HG02642 (cell line): Measurements from ENCODE around the gene ACTR6.
A peak's percentile ranks its signal among the peaks of the same experiment; 100 is the strongest.
"Not testable (repeated sequence)": the region's sequence is repeated elsewhere in the genome, so short reads cannot be mapped to it uniquely, and the experiment has no call there.

Experiments
- ATAC-seq: cut with Tn5 transposase; IDR thresholded peaks from one replicate; pipeline ENCODE4 v1.9.1; 2021; ENCODE audit warnings: mild to moderate bottlenecking; ENCODE audit not compliant: unreplicated experiment, poor library complexity

The ACTR6 gene

GRCh38 chr12:100265107-100265506 lies 64.5 kb downstream of the ACTR6 start:
- not testable (repeated sequence) for ATAC-seq

DNA sequence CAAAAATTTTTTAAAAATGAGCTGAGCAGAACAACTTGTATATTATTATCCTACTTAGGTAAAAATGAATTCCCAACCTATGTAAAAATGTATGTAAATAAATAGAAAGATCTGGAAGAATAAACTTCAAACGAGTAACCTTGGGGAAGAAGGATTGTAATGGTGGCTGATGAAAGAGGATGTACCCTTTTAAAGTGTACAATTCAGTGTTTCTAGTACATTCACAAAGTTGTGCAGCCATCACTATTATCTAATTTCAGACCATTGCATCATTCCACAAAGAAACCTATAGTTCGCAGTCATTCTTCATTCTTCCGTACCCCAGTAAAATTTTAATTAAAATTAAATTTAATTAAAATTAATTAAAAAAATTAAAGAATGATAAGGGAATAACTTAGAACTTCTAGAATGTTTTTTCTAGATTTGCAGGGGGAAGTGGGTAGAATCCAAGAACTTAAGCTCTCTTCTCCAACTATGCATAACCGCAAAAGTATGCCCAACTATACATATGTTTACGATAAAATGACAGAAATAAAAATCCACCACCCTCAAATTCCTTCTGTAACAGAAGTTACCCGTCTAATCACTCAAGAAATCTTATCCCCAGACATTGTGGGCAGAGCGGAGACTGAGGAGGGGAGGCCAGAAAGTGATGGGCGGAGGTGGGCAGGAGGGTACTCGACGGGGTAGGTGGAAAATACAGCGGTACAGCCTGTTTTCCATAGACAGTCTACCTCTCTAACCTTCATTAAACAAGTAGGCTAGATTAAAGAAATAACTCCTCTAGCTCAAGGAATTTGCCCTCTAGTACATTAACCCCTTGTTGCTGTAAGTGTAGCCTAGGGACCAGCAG lies 65.3 kb downstream of the ACTR6 start:
- ATAC-seq = peak; percentile 6

DNA sequence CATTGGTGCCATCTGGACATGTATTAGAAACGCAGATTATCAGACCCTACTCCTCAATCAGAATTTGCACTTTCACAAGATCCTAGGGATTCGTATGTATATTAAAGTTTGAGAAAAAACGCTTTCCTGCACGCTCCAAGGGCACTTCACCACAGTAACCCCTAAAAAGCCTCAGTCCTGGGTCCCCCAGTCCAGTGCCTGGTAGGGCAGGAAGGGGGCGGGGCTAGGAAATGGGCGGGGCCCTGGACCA lies 65.9 kb downstream of the ACTR6 start:
- ATAC-seq = peak; percentile 85

DNA sequence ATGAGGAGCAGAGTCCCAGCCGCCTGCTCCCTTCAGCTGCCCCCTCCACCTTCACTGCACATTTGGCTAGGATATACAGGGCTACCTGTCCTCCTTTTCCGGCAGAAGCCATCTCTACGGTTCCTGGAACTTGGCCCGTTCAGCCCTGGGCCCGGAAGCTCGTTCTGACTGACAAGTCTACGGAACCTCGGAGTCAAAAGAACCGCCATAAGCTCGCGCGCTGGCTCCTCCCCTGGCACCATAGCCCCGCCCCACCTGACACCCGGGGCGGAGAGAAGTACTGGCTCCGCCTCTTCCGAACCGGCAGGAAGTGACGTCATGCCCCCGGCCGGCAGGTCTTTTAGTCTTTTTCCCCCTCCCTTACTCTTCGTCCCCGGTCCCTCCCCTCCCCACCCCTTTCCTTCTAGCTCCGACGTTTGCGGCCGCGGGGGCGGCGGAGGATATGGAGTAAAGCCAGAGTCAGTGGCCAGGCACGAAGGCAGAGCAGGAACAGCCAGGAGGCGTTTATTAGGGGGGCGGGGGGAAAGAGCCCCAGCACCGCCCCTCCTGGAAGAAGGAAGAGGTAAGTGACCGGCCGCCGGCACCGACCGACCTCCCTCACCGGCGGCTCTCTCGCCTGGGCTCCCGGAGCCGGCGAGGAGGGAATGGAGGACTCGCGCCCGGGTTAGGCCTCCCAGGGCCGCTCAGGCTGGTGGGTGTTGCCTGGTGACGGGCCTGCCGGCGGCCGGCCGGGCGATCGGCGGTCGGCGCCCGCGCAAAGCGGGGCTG lies 66.4 kb downstream of the ACTR6 start, which contains the start of the genes DEPDC4 and SCYL2:
TSS of gene DEPDC4 (minus strand) at position 245 of the 768 bp plus-strand sequence. CDS start at position 242, 3 bp downstream.
TSS of gene SCYL2 (plus strand) at position 343 of the 768 bp plus-strand sequence. CDS start 15,794 bp downstream, outside the sequence.
- ATAC-seq = peak; percentile 93

DNA sequence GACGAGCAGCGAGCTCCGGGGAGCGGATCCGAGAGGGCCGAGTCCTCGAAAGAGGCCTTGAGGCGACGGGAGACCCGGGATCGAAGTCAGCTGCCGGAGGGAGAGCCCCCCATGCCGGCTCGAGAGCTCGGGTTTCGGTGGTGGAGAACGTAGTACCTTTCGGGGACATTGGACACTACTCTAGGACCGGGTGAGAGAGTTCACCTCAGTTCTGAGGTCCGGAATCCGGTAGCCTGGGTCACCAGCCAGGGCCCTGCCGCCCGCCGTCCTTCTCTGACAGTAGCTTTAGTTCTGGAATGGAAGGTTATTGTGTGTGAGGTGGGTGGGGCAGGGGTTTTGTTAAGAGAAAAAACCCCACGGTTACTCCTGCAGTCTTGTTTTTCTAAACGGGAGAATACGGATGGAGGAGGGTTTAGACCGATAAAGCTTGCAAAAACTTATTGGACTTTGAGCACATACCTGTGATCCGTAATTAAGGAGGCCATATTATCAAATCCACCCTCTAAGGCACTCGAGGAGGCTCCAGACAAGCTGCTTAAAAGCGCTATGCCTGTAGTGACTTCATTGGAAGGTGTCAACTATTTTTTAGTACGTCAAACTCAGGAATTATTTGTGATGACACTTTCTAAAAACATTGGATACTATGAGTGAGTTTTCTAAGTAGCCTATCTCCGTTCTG lies 67.1 kb downstream of the ACTR6 start:
- peak; percentile 13 for ATAC-seq

DNA sequence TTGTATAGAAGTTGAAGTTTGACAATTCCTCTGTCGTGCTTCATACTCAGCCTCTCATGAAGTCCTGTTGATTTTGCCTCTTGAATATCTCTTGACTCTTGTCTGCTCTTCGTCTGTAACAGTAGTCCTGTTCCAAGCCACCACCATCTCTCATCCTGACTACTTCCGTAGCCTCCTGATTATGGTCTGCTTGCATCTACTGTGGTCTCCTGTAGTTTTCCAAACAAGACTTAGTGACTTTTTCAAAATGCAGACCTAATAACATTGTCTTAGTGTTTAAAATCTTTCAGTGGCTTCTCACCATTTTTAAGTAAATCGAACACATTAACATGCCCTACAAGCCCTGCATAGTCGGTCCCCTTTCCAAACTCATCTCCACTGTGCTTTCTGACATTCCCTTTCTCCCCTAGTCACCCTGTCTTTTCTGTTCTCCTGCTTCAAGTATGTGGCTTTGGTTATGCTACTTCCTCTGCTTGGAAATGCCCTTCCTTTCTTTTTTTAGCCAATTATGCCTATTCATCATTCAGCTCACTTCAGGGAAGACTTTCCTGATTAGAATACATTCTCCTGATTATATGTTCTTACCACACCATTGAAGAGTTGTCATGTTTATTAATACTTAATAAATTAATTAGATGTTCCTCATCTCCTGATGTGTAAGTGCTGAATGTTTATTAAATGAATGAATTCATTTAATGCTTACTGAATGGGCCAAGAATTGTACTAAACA lies 68.4 kb downstream of the ACTR6 start:
- no peak for ATAC-seq

GRCh38 chr12:100273782-100274181 lies 73.2 kb downstream of the ACTR6 start:
- ATAC-seq = no peak
